ENCODE data around the gene CDR2.

CDR2 gene

DNA sequence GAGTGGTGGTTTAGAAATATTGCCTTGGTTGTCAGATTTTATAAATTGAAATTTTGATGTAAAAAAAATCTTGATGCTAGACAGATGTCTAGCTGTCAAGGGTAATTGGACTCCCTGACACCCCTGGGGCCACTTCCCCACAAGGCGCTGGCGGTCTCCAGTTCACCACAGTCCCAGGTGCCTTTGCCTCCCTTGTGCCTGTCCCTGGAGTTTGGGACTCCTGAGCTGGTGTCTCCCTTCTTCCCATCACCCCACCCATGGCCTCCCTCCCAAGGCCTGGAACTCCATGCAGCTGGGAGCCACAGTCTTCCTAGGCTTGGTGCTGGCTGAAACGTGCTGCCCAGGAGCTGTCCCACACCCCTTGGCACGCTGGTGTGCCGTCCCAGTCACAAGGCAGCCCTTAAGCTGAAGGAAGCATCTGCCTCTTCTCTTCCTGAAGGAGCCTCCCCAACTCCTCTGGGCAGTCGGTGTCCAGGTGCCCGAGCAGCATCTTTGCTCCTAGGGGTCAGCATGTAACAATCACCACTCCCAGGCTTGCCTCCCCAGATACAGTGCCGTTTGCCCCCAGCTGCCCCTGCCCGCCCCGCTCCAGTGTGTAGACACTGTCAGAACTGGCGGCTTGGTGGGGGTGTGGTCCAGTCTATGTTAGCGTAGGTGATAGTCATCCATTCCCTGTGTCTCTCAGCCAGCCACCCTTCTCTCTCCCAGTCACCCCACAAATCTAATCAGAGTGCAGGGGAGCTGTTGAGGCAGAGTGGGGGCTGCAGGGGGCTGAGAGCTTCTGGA lies 51.1 kb downstream of the CDR2 start:
- no peak for DNase-seq

DNA sequence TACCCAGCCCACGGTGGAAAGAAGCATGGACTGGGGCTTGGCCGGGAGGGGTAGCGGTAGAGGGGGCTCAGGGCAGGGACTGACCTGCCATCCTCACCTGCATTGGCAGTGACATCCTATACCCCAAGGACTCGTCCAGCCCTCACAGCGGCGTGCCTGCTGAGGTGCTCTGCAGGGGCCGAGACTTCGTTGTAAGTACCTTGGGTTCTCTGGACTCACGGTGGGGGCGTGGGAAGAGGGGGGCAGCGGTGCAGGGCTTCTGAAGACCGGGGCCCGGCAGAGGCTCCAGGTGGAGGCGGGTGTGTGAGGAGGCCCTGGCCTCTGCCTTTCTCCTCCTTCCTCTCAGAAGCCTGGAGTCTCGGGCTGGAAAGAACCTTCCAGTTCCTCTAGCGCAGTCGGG lies 51.7 kb downstream of the CDR2 start:
- no peak for DNase-seq

- no peak for DNase-seq
Measured at GRCh38 chr16:22322021-22322471, 52.4 kb downstream of the CDR2 start.

DNA sequence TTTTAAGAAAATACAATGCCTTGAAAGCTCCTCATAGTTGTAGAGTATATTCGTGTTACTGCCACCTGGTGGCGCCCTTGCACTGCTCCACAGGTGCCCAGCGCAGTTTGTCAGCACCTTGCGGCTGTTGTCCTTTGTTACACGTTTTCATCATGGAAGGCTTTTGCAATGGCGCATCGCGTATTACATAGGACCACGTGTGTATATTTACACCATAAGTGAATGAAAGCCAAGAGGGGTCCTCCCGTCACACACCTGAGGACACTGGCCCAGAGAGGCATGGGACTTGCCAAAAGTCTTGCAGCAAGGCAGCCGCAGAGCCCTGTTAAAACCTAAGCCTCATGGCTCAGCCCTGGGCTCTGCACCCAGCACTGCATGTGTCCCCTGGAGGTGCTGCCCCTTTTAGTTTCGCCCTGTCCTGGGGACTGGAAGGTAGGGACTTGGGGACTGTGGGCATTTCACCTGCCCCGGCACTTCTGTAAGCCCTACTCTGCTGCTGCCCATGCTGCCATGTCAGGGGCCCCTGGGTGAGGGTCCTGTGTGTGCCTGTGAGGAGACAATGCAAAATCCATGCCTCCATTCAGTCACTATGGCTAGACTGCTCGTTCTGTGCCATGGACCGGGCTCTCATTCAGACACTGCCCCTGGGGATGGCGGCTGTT lies 52.9 kb downstream of the CDR2 start:
- DNase-seq = peak; percentile 26

GRCh38 chr16:22320572-22321339 lies 53.7 kb downstream of the CDR2 start:
- no peak for DNase-seq

GRCh38 chr16:22318690-22319358 lies 55.6 kb downstream of the CDR2 start:
- no peak for DNase-seq

DNA sequence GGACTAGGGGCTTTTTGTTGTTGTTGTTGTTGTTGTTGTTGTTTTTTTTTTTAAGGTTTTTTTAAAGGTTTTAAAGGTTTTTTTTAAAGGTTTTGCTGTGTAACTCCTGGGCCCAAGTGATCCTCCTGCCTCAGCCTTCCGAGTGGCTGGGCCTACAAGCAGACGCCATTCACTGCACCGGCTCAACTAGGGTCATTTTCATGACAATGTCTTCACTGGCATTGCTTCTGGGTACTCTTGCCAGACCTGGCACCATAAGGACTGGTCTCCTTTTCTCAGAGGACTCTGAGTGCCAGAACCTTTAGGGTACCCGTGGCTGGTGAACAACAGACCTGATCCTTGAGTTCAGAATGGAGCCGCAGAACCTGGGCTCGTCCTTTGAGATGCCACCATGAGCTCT lies 56.8 kb downstream of the CDR2 start:
- DNase-seq = no peak

DNA sequence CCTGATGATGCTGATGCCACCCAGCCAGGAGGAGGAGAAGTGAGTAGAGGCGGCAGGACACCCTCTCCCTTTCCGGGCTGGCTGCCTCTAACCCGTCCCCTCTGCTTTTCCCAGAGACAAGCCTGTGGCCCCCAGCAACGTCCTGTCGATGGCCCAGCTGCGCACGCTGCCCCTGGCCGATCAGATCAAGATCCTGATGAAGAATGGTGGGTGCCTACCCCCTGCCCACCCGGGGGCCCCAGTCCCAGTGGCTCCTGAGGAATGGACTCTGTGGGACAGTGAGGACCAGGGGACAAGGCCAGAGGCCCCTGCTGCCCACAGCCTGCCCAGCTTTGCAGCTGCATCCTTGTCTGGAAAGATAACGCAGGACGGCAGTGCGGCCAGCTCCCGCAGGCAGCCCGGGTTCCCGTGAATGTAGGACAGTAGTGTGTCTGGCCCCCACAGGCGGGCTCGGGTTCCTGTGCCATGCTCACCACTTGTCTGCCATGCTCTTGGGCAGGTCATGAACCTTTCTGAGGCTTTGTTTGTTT lies 57.4 kb downstream of the CDR2 start:
- DNase-seq = no peak

DNA sequence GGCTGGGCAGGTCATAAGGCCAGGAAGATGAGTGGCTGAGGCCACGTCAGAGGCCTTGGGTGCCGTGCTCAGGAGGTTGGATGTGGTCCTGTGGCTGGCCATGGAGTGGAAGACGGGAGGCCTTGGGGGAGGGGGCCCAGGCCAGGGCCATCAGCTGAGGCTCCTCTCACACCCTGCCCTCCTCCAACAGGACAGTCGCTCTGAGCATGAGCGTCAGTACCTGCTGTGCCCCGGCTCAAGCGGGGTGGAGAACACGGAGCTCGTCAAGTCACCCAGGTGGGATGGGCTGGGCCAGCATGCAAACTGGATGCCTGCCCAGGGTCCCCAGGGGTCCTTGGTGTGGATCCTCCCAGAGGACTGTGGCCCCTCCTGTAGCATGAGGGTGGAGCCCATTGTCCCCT lies 58.0 kb downstream of the CDR2 start:
- DNase-seq = no peak

DNA sequence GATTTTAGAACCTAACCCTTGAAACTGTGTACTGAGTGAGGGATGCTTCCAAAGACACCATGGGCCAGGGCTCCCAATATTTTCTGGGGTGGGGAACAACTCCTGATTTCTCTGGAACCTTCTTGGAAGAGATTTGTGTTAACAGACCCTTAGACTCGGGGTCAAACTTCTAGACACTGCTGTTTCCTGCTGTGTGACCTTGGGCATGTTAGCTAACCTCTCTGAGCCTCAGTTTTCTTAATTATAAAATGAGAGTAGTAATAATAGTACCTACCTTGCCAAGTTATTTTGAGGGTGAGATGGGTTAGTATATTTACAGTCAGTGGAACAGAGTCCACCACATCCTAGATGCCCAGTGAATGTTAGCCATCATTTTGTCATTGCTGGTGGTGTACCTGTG lies 58.4 kb downstream of the CDR2 start:
- DNase-seq = no peak

GRCh38 chr16:22314661-22315626 lies 59.5 kb downstream of the CDR2 start:
- no peak for DNase-seq

- DNase-seq = no peak
Measured at GRCh38 chr16:22313876-22314470, 60.4 kb downstream of the CDR2 start.

DNA sequence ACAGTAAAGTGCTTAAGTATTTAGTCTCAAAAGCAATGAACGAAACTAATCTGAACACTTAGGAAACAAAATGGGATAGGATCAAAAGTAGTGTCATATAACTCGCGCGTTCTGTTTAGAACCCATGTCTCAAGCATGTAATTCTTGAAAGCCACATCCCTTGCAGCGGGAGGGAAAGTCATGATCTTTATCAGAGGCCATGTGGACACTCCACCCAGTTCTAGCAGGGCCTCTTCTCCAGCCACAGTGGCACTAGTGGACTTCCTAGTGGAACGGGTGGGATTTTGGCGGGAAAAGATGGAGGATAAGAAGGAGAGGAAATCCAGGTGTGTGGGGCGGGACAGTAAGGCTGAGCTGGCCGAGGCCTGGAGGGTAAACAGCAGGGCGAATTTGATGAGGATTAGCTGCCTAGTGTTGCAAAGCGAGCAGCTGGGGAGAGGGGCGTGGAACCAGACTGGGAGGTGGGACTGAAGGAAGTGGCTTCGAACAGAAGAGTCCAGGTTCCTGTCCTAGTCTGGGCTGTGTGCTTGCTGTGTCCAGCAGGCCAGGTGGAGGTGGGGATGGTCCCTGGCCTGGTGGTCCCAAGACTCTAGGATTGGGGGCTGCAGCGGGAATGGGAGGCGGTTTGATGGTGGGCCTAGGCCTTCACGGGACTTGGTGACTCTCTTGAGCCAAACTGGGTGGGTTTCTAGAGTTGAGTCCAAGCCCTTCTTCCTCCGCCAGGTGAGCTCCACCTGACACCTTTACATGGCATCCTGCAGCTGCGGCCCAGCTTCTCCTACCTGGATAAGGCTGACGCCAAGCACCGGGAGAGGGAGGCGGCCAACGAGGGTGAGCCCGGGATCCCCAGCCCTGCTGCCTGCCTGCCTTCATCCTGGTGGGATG lies 61.3 kb downstream of the CDR2 start:
- no peak for DNase-seq

GRCh38 chr16:22311520-22311919 lies 62.9 kb downstream of the CDR2 start:
- no peak for DNase-seq

DNA sequence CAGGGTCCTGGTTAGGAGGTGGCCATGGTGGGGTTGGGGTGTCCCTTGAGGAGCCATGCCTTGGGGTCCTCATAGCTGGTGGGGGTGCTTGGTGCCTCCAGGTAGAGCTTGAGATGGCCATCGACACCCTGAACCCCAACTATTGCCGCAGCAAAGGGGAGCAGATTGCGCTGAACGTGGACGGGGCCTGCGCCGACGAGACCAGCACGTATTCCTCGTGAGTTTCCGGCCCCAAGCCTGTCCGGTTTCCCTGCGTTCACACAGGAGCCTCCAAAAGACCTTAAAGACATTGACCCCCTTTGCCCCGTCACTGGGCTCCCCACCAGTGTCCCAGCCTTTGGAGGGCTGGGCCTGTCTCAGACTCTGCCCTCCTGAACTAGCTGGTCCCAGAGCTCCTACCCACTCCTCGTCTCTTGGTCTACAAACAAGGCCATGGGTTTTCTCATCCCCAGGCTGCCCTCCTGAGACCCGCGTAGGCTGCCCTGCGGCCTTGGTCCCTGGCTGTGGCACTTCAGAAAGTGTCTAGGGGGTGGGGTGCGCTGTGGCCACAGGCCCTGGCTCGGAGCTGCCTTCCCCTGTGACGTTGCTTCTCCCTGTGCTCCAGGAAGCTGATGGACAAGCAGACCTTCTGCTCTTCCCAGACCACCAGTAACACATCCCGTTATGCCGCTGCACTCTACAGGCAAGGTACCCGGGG lies 65.4 kb downstream of the CDR2 start:
- no peak for DNase-seq

GRCh38 chr16:22307838-22308237 lies 66.6 kb downstream of the CDR2 start:
- DNase-seq = no peak

DNA sequence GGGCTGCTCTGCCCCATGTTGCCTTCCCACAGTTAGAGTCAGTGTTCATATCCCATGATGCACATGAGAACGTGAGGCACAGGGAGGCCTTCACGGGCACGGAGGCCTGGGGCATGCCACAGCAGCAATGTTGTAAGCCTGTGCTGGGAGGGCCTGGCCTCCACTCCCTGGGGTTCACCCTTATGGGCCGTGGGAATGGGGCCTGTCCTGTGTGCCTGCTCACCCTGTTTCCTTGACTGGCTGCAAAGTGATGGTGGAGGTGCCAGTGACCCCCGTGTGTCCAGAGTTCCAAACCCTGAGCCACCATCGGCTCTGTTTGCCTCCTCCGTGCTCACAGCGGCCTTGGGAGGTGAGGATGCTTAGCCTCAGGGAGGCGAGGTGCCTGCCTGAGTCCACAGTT lies 67.6 kb downstream of the CDR2 start:
- DNase-seq = no peak

- DNase-seq = no peak
Measured at GRCh38 chr16:22304411-22304810, 70.0 kb downstream of the CDR2 start.

GRCh38 chr16:22302776-22303363 lies 71.5 kb downstream of the CDR2 start:
- DNase-seq = no peak
